ENCODE measurements around the gene EFNB3. TPM values are rescaled to one million over a fixed set of nuclear protein-coding genes. Genes with fewer than 3 reads are reported as not detected.

Gene EFNB3, protein sequence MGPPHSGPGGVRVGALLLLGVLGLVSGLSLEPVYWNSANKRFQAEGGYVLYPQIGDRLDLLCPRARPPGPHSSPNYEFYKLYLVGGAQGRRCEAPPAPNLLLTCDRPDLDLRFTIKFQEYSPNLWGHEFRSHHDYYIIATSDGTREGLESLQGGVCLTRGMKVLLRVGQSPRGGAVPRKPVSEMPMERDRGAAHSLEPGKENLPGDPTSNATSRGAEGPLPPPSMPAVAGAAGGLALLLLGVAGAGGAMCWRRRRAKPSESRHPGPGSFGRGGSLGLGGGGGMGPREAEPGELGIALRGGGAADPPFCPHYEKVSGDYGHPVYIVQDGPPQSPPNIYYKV
- total RNA-seq: 0.48 TPM in 1 of 2 replicates, not detected in the other

DNA sequence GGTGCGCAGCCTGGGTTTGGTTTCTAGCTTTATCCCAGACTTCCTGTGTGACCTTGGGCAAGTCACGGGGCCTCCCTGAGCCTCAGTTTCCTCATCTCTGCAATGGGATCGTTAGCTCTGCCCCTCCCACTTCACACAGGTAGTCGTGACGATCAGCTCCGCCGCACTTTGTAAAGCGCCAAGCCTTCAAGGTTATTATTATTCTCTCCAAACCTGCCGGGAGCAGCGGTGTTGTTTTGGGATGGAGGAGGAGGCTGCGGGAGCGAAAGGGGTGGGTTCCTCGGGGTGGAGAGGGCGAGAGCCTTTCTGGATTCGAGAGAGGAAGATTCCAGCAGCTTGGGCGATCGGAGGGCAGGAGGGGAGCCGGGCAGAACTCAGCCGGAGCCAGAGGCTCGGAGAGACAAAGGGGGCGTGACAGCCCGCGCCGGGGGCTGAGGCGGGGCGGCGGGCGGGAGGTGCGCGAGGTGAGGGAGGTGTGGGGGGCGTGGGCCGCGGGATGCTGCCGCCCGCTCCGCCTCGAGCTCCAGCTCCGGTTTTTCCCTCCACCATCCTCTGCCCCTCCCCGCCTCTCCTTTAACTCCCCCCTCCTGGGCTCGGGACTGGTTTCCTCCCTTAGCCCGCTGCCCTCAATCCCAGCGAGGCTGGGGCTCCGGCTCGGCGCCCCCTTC lies at the start of gene EFNB3:
TSS of gene EFNB3 (plus strand) at position 602 of the 668 bp plus-strand sequence. CDS start 397 bp downstream, outside the sequence.

DNA sequence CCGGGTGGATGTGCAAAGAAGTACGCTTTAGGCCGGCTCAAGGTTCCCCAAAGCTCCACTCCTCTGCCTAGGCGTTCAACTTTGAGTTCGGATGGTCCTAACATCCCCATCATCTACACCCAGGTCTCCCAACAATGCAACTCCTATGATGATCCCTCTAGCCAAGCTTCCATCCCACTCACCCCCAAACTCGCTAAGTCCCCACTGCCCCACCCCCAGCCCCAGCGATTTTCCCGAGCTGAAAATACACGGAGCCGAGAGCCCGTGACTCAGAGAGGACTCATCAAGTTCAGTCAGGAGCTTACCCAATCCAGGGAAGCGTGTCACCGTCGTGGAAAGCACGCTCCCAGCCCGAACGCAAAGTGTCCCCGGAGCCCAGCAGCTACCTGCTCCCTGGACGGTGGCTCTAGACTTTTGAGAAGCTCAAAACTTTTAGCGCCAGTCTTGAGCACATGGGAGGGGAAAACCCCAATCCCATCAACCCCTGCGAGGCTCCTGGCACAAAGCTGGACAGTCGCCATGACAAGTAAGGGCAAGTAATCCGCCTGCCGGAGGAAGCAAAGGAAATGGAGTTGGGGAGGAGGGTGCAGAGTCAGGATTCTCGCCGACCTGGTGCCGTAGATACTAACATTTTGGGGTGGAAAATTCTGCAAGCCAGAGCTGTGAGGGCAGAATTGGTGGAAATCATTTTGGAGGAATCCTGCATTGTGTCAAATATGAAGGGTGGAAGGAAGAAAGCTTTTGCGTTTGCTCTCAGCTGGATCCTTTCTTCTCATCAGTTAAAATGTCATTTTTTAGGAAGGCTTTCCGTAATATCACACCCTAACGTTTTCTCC lies 17.7 kb upstream of the EFNB3 start, which contains the start of gene TP53:
TSS of gene TP53 (minus strand) at position 419 of the 836 bp plus-strand sequence. CDS start 10,896 bp downstream, outside the sequence.

DNA sequence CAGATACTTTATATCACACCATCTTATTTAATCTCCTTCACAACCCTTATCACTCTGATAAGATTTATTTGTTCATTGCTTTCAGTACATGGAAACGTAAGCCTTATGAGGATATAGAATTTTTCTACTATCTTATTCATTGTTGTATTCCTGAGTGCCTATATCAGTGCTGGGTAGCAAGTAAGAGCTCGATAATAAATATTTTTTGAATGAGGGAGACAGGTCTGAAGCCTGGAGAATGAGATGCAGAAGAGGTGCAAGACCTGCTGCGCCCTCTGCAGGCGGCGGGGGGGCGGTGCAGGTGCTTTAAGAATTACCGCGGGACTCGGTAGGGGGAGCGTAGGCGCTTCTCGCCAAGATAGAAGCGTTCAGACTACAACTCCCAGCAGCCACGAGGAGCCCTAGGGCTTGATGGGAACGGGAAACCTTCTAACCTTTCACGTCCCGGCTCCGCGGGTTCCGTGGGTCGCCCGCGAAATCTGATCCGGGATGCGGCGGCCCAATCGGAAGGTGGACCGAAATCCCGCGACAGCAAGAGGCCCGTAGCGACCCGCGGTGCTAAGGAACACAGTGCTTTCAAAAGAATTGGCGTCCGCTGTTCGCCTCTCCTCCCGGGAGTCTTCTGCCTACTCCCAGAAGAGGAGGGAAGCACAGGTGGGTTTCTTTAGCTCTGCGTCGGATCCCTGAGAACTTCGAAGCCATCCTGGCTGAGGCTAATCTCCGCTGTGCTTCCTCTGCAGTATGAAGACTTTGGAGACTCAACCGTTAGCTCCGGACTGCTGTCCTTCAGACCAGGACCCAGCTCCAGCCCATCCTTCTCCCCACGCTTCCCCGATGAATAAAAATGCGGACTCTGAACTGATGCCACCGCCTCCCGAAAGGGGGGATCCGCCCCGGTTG lies 16.8 kb upstream of the EFNB3 start, which contains the start of gene WRAP53:
TSS of gene WRAP53 (plus strand) at position 570 of the 900 bp plus-strand sequence. CDS start at position 742, 172 bp downstream.

DNA sequence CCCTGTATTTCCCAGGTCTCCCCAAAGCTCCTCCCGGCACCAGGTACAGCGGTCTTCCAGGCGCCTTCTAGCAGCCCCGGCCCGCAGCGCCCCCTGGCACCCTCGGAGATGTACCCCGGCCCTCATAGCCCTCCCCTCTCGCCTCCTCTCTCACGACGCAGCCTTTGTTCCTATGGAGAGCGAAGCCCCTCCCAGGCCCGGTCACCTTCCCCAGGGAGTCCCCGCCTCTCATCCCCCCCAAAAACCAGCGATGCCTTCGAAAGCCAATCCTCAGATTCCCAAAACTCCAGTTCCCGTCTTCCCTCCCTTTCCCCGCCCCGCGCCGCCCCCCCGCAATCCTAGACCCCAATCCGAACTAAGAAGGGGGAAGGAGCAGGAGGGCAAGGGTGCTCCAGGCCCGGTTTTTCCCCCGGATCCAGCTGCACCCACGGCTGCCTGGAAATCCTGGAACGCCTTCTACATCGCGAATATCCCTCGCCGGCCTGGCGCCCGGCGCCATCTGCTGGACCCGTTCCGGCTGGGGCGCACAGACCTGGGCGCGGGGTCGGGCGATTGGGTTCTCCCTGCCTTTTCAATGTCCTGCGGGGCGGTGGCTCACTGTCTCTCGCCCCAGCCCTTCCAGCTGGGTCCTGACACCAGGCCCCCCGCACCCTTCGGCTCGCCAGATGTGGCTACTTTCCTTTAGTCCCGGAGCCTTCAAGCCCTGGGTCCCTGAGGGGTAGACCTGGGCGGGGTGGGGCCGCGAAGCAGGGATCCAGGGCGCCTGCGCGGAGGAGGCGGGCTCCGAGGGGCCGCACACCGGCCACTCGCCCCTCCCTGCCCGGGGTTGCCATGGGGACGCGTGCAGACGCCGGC lies 12.1 kb downstream of the EFNB3 start, which contains the start of gene DNAH2:
TSS of gene DNAH2 (plus strand) at position 844 of the 855 bp plus-strand sequence. CDS start 1,991 bp downstream, outside the sequence.

Other genes starting within 250 kb of the EFNB3 start
- 16.4 and 22.4 TPM in 2 replicates for gene ZBTB4, start 225.6 kb upstream of the EFNB3 start, total RNA-seq
- not detected in 2 replicates for gene SLC35G6, start 223.8 kb upstream of the EFNB3 start, total RNA-seq
- gene POLR2A, start 220.8 kb upstream of the EFNB3 start, total RNA-seq: 40.7 and 46.7 TPM in 2 replicates
- 2.2 and 4.0 TPM in 2 replicates for gene TNFSF12, start 156.1 kb upstream of the EFNB3 start, total RNA-seq
- 5.3 and 8.2 TPM in 2 replicates for gene TNFSF13, start 146.5 kb upstream of the EFNB3 start, total RNA-seq
- gene SENP3, start 143.3 kb upstream of the EFNB3 start, total RNA-seq: 102 and 137 TPM in 2 replicates
- 12.8 and 21.3 TPM in 2 replicates for gene CD68, start 125.6 kb upstream of the EFNB3 start, total RNA-seq
- gene MPDU1, start 121.3 kb upstream of the EFNB3 start, total RNA-seq: 92.1 and 93.3 TPM in 2 replicates
- 30.6 and 59.9 TPM in 2 replicates for gene SOX15, start 115.1 kb upstream of the EFNB3 start, total RNA-seq
- gene FXR2, start 90.3 kb upstream of the EFNB3 start, total RNA-seq: 42.8 and 59.8 TPM in 2 replicates
- 24.9 and 27.0 TPM in 2 replicates for gene SAT2, start 77.4 kb upstream of the EFNB3 start, total RNA-seq
- 0.43 and 0.48 TPM in 2 replicates for gene SHBG, start 75.1 kb upstream of the EFNB3 start, total RNA-seq
- not detected in 2 replicates for gene ATP1B2, start 54.3 kb upstream of the EFNB3 start, total RNA-seq
- gene TP53, start 17.7 kb upstream of the EFNB3 start, total RNA-seq: 15.8 and 23.1 TPM in 2 replicates
- gene WRAP53, start 16.7 kb upstream of the EFNB3 start, total RNA-seq: 4.6 and 4.7 TPM in 2 replicates
- 0.21 TPM in 1 of 2 replicates, not detected in the other for gene DNAH2, start 12.5 kb downstream of the EFNB3 start, total RNA-seq
- gene KDM6B, start 129.0 kb downstream of the EFNB3 start, total RNA-seq: 3.4 and 6.3 TPM in 2 replicates
- gene TMEM88, start 149.9 kb downstream of the EFNB3 start, total RNA-seq: 0.43 and 0.96 TPM in 2 replicates
- gene NAA38, start 152.4 kb downstream of the EFNB3 start, total RNA-seq: 45.1 and 49.0 TPM in 2 replicates
- gene CYB5D1, start 152.8 kb downstream of the EFNB3 start, total RNA-seq: 8.5 and 9.6 TPM in 2 replicates
- 32.2 and 63.9 TPM in 2 replicates for gene CHD3, start 183.6 kb downstream of the EFNB3 start, total RNA-seq
- 20.5 and 22.8 TPM in 2 replicates for gene RNF227, start 211.1 kb downstream of the EFNB3 start, total RNA-seq
- under 0.01 TPM in 1 of 2 replicates, not detected in the other for gene KCNAB3, start 224.7 kb downstream of the EFNB3 start, total RNA-seq
- gene TRAPPC1, start 226.7 kb downstream of the EFNB3 start, total RNA-seq: 23.2 and 33.0 TPM in 2 replicates
- 7.0 and 14.5 TPM in 2 replicates for gene CNTROB, start 227.0 kb downstream of the EFNB3 start, total RNA-seq

All from tracheal epithelial cell (primary cell).